B cell (primary cell): Measurements from ENCODE around the gene GABPB1.

Source experiments
- EZH2 ChIP-seq: IDR thresholded peaks from 2 replicates; pipeline ENCODE4 v1.6.1; 2012; ENCODE audit warnings: borderline replicate concordance, low read depth, mild to moderate bottlenecking, moderate library complexity, low read length; ENCODE audit not compliant: insufficient read depth, poor library complexity, severe bottlenecking
- TF ChIP-seq, protein P1 (sequence below): fragments of 200-600 bp; IDR thresholded peaks from one replicate; pipeline ENCODE4 v1.8.0; 2022; ENCODE audit warnings: antibody characterized with exemption, mild to moderate bottlenecking

DNA sequence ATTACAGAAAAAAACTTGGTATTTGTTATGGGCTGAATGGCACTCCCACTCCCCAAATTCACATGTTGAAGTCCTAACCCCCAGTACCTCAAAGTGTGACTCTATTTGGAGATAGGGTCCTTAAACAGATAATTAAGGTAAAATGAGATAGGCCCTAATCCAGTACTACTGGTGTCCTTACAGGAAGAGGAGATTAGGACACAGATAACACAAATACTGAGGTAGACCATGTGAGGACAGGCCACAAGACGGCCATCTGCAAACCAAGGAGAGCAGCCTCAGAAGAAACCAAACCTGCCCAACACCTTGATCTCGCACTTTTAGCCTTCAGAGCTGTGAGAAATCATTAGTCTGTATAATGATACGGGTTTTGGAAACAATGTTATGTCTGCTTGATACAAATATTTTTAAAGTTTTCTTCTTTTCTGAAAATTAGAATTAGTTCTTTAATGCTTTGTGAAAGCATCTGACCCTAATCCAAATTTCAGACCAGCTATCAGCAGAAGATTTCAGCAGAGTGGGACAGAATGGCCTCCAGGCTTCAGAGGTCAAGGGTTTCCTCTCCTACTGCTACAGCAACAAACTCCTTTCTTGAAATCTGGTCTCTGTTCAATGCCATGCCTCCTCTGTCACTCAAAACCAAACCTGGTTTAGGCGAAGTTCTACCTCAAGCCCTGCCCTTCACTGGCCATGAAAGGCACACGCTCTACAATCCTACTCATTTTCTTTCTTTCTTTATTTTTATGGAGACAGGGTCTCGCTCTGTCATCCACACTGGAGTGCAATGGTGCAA lies 67.5 kb downstream of the GABPB1 start:
- TF ChIP-seq, protein P1, sequence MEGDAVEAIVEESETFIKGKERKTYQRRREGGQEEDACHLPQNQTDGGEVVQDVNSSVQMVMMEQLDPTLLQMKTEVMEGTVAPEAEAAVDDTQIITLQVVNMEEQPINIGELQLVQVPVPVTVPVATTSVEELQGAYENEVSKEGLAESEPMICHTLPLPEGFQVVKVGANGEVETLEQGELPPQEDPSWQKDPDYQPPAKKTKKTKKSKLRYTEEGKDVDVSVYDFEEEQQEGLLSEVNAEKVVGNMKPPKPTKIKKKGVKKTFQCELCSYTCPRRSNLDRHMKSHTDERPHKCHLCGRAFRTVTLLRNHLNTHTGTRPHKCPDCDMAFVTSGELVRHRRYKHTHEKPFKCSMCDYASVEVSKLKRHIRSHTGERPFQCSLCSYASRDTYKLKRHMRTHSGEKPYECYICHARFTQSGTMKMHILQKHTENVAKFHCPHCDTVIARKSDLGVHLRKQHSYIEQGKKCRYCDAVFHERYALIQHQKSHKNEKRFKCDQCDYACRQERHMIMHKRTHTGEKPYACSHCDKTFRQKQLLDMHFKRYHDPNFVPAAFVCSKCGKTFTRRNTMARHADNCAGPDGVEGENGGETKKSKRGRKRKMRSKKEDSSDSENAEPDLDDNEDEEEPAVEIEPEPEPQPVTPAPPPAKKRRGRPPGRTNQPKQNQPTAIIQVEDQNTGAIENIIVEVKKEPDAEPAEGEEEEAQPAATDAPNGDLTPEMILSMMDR, result no peak
- no peak for TF ChIP-seq EZH2
